WERI-Rb-1 (cell line): ENCODE data around the gene ST14.

ENCODE experiments used
- DNase-seq: peaks from one replicate; pipeline ENCODE4 v3.0.0-alpha.2; 2020
- H3K27ac ChIP-seq: fragments of 250-450 bp; sonication (Bioruptor Pico); 2 replicates; pipeline ENCODE4 v1.5.1; 2020; ENCODE audit warnings: mild to moderate bottlenecking, moderate library complexity
- H3K27me3 ChIP-seq: fragments of 250-450 bp; sonication (Bioruptor Pico); 2 replicates; pipeline ENCODE4 v1.5.1; 2021; ENCODE audit warnings: mild to moderate bottlenecking, low read depth, moderate library complexity; ENCODE audit not compliant: insufficient read depth, severe bottlenecking
- H3K36me3 ChIP-seq: fragments of 250-450 bp; sonication (Bioruptor Pico); 2 replicates; pipeline ENCODE4 v1.5.1; 2020; ENCODE audit warnings: mild to moderate bottlenecking, moderate library complexity
- H3K4me3 ChIP-seq: 2 replicates; pipeline ENCODE4 v1.5.1; 2011; ENCODE audit warnings: low read depth, mild to moderate bottlenecking, control low read depth, low read length
- H3K9me3 ChIP-seq: fragments of 250-450 bp; sonication (Bioruptor Pico); 2 replicates; pipeline ENCODE4 v1.5.1; 2021; ENCODE audit warnings: mild to moderate bottlenecking, moderate library complexity; ENCODE audit not compliant: severe bottlenecking
- TF ChIP-seq, protein P1 (sequence below): IDR thresholded peaks from 2 replicates; pipeline ENCODE4 v1.5.1; 2011; ENCODE audit warnings: low read depth, mild to moderate bottlenecking, control low read depth, inconsistent platforms, low read length

Gene ST14

DNA sequence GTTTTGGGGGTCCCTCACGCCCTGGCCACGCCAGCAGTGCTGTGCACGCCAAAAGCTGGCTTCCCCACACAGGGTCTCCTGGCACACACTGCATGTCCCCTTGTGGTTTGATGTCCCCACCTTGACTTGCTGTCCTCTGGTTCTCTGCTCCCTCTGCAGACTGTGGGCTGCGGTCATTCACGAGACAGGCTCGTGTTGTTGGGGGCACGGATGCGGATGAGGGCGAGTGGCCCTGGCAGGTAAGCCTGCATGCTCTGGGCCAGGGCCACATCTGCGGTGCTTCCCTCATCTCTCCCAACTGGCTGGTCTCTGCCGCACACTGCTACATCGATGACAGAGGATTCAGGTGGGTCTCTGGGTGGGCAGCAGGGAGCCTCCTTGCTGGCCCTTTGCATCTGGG, 40.2 kb downstream of the ST14 start:
- no peaks in the 10 kb centered on the region for H3K36me3 ChIP-seq

GRCh38 chr11:130201026-130201425, 41.4 kb downstream of the ST14 start:
- Histone ChIP-seq H3K27ac (no peak overlapping the region), H3K4me3 (no peak overlapping the region), H3K27me3 (no peaks in the 10 kb centered on the region), H3K9me3 (peaks cover 5% of the 10 kb centered on the region), H3K36me3 (no peaks in the 10 kb centered on the region)
- DNase-seq = no peak
- TF ChIP-seq, protein P1, sequence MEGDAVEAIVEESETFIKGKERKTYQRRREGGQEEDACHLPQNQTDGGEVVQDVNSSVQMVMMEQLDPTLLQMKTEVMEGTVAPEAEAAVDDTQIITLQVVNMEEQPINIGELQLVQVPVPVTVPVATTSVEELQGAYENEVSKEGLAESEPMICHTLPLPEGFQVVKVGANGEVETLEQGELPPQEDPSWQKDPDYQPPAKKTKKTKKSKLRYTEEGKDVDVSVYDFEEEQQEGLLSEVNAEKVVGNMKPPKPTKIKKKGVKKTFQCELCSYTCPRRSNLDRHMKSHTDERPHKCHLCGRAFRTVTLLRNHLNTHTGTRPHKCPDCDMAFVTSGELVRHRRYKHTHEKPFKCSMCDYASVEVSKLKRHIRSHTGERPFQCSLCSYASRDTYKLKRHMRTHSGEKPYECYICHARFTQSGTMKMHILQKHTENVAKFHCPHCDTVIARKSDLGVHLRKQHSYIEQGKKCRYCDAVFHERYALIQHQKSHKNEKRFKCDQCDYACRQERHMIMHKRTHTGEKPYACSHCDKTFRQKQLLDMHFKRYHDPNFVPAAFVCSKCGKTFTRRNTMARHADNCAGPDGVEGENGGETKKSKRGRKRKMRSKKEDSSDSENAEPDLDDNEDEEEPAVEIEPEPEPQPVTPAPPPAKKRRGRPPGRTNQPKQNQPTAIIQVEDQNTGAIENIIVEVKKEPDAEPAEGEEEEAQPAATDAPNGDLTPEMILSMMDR = no peak

More for the DNA sequence above, 40.2 kb downstream of the ST14 start:
- DNase-seq = no peak
- peaks cover 5% of the 10 kb centered on the region for H3K9me3 ChIP-seq
- no peaks in the 10 kb centered on the region for H3K27me3 ChIP-seq
- H3K27ac ChIP-seq = no peak overlapping the region
- H3K4me3 ChIP-seq = no peak overlapping the region
- TF ChIP-seq, protein P1 = no peak

DNA sequence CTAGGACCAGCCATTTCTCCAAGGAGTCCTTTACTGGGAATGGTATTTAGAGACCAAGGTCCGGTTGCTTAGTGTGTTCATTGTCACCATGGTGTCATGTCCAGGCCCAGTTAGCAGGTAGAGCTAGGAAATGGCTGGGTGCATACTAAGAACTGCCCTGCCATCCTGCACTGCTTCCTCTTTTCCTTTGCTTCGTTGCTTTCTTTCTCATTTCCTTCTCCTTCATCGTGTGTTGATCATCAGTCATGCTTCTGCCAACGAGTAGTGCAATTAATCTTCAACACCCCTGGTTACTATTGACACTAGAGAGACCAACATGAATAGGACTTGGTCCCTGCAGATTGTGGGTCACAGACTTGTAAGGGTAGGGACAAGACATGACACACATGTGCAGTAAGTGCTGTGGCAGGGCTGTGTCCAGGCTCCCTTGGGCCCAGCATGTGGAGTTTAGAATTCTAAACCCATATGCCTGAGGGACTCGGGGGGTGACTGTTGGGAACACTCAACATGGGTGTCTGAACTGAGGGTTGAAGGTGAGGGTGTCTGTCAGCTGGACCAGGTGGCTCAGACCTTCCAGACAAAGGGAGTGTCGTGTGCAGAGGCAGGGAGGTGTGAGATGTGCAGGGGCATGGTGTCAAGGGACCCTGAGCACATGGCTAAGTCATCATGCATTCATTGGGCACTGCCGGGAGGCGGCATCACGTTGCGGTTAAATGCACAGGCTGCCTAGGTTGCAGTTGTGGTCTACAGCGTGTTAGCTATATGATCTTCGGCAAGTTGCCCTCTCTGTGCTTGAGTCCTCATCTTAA, 42.6 kb downstream of the ST14 start:
- DNase-seq = no peak
- H3K36me3 ChIP-seq = no peaks in the 10 kb centered on the region
- no peak overlapping the region for H3K27ac ChIP-seq
- TF ChIP-seq, protein P1 = no peak
- peaks cover 5% of the 10 kb centered on the region for H3K9me3 ChIP-seq
- no peak overlapping the region for H3K4me3 ChIP-seq
- no peaks in the 10 kb centered on the region for H3K27me3 ChIP-seq

GRCh38 chr11:130202818-130203689, 43.5 kb downstream of the ST14 start:
- no peaks in the 10 kb centered on the region for H3K36me3 ChIP-seq
- no peak for DNase-seq
- peaks cover 5% of the 10 kb centered on the region for H3K9me3 ChIP-seq
- no peak overlapping the region for H3K4me3 ChIP-seq
- TF ChIP-seq, protein P1 = no peak
- H3K27ac ChIP-seq = no peak overlapping the region
- no peaks in the 10 kb centered on the region for H3K27me3 ChIP-seq

GRCh38 chr11:130203766-130204702, 44.5 kb downstream of the ST14 start:
- Histone ChIP-seq H3K9me3 (peaks cover 5% of the 10 kb centered on the region), H3K36me3 (no peaks in the 10 kb centered on the region), H3K27ac (no peak overlapping the region), H3K27me3 (no peaks in the 10 kb centered on the region), H3K4me3 (no peak overlapping the region)
- TF ChIP-seq, protein P1 = no peak
- DNase-seq = no peak
